Measurements from ENCODE around the gene PTPN23. TPM values are rescaled to one million over a fixed set of nuclear protein-coding genes. Genes with fewer than 3 reads are reported as not detected.
"Not testable (repeated sequence)": the region's sequence is repeated elsewhere in the genome, so short reads cannot be mapped to it uniquely, and the experiment has no call there.

PTPN23 gene
- total and polyA plus RNA-seq, 2 donors = 12.4 to 21.4 TPM

DNA sequence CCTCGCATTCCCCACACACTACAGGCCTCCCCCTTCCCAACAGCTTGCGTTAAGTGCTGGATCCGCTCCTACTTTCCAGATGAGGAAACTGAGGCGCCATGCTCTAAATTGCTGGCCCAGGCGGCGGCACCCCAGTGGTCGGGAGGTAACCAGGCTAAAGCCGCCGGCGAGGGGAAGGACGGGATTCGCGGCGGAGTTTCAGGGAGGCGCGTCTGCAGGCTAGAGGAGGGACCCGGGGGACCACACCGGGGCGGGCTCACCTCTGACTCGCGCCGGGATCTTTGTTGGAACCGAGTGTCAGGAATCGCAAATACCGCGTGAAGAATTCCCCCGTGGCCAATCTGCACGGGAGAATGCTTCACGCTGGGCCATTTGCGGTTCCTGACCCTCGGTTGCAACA is 24.6 kb upstream of the PTPN23 start:
- H3K4me3 ChIP-seq (ENCODE audit: low read depth, low read length) = no peak overlapping the region
- H3K4me1 ChIP-seq (ENCODE audit: insufficient read depth) = no peaks in the 10 kb centered on the region
- no peak for DNase-seq (ENCODE audit: extremely low spot score)
- no peak overlapping the region for H3K27ac ChIP-seq (ENCODE audit: low read depth)
- no peaks in the 10 kb centered on the region for H3K36me3 ChIP-seq (ENCODE audit: insufficient read depth)
- 95% methylated on average over 31 of the region's 31 CpGs for WGBS

DNA sequence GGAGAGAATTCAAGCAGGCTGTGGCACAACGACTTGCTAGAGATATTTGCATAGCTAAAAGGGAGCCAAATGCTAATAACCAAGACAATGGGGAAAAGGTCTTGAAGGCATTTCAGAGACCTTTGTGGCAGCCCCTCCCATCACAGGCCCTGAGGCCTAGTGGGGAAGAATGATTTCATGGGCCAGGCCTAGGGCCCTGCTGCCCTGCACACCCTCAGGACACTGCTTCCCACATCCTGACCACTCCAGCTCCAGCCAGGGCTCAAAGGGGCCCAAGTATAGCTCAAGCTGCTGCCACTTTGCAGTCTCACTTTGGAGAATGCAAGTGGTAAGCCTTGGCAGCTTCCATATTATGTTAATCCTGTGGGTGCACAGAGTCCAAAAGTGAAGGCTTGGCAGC is 21.5 kb upstream of the PTPN23 start:
- Histone ChIP-seq H3K27ac (ENCODE audit: low read depth) (no peak overlapping the region), H3K36me3 (ENCODE audit: insufficient read depth) (no peaks in the 10 kb centered on the region), H3K4me3 (ENCODE audit: low read depth, low read length) (no peak overlapping the region), H3K4me1 (ENCODE audit: insufficient read depth) (no peaks in the 10 kb centered on the region)
- 59% methylated on average over 1 of the region's 1 CpG for WGBS
- DNase-seq (ENCODE audit: extremely low spot score) = no peak

DNA sequence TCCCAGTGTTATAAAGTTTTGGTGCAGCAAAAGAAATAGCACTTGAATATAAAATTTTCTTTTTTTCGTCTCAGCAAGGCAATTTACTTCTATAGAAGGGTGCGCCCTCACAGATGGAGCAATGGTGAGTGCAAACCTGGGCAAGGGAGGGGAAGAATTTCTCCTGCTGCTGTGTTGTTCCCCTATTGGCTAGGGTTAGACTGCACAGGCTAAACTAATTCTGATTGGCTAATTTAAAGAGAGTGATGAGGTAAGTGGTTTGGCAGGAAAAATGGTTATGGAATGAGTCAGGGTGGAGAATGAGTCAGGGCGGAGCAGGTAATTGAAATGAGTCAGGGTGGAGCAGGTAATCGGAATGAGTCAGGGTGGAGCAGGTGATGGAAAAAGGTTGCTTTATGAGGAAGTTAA is 20.7 kb upstream of the PTPN23 start:
- 92% methylated on average over 4 of the region's 4 CpGs for WGBS
- not testable (repeated sequence) for H3K36me3 ChIP-seq (ENCODE audit: insufficient read depth); H3K4me1 ChIP-seq (ENCODE audit: insufficient read depth)

DNA sequence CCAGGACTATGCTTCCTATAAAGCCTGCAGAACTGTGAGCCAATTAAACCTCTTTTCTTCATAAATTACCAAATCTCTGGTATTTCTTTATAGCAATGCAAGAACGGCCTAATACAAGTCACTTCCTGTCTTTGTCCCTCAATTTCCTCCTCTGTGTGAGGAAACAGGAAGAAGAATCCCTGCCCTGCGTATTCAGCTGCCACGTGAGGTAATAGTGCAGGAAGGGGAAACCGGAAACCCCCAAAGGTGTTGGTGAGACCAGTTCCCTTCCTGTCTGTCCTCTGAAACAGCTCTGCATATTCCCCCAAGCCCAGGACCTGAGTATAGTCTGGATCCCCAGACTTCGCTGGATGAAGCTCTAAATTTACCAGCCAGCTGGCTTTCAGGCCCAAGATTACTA is 18.1 kb upstream of the PTPN23 start:
- H3K36me3 ChIP-seq (ENCODE audit: insufficient read depth) = no peaks in the 10 kb centered on the region
- WGBS = 75% methylated on average over 5 of the region's 5 CpGs
- H3K27ac ChIP-seq (ENCODE audit: low read depth) = no peak overlapping the region
- H3K4me3 ChIP-seq (ENCODE audit: low read depth, low read length) = no peak overlapping the region
- no peak for DNase-seq (ENCODE audit: extremely low spot score)
- H3K4me1 ChIP-seq (ENCODE audit: insufficient read depth) = no peaks in the 10 kb centered on the region

More for the DNA sequence above, 20.7 kb upstream of the PTPN23 start:
- DNase-seq (ENCODE audit: extremely low spot score); H3K4me3 ChIP-seq (ENCODE audit: low read depth, low read length); H3K27ac ChIP-seq (ENCODE audit: low read depth): not testable (repeated sequence)

DNA sequence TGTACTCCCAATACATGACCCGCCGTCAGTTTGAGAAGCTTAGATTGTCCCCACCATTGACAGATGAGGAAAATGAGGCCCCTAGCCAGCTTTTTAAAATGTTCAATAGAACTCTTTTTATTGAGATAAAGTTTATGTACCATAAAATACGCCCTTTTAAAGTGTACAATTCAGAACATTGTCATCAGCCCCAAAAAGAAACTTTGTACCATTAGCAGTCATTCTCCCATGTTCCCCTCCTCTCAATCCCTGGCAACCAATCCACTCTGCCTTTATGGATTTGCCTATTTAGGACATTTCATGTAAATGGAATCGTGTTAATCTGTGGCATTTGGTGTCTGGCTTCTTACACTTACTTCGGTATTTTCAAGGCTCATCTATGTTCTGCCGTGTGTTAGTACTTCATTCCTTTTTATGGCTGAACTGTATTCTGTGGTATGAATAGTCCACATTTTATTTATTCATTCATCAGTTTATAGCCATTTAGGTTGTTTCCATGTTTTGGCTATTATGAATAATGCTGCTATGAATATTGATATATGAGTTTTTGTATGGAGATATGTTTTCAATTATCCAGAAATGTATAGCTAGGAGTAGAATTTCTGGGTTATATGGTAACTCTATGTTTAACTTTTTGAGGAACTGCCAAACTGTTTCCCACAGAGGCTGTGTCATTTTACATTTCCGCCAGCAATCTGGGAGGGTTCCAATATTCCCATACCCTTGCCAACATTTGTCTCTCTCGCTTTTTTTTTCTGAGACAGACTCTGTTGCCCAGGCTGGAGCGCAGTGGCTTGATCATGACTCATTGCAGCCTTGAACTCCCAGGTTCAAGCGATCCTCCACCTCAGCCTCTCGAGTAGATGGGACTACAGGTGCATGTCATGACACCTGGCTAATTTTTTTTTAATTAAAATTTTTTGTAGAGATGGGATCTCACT is 15.3 kb upstream of the PTPN23 start:
- H3K4me3 ChIP-seq (ENCODE audit: low read depth, low read length) = no peak overlapping the region
- H3K36me3 ChIP-seq (ENCODE audit: insufficient read depth) = no peaks in the 10 kb centered on the region
- 41% methylated on average over 11 of the region's 11 CpGs for WGBS
- no peaks in the 10 kb centered on the region for H3K4me1 ChIP-seq (ENCODE audit: insufficient read depth)
- no peak overlapping the region for H3K27ac ChIP-seq (ENCODE audit: low read depth)
- DNase-seq (ENCODE audit: extremely low spot score) = no peak

DNA sequence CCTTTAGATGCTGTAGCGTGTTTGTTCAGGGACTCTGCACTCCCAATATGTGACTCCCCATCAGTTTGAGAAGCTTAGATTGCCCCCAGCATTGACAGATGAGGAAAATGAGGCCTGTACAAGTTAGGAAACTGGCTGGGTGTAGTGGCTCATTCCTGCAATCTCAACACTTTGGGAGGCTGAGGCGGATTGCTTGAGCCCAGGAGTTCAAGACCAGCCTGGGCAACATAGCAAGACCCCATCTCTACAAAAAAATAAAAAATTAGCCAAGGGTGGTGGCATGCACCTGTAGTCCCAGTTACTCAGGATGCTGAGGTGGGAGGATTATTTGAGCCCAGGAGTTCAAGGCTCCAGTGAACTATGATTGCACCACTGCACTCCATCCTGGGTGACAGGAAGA is 14.0 kb upstream of the PTPN23 start:
- WGBS = 97% methylated on average over 2 of the region's 2 CpGs

DNA sequence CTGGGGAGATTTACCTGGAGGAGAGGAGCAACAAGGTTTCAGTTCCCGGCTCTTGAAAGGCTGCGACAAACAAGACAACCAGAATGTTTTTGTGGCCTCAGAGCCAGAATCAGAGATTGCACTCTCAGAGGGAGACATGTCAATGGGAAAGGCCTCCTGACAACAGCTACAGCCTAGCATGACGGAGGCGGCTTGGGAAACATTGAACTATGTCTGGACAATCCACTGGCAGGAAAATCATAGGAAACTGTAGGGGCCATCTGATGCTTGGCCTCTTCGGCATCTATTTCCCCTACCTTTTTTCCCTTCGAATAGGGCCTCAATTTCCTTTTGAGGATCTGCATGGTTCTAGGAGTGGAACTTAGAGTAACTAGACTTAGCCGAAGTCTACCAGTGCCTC is 13.2 kb upstream of the PTPN23 start:
- DNase-seq (ENCODE audit: extremely low spot score) = no peak
- no peaks in the 10 kb centered on the region for H3K36me3 ChIP-seq (ENCODE audit: insufficient read depth)
- WGBS = 90% methylated on average over 7 of the region's 7 CpGs
- H3K4me3 ChIP-seq (ENCODE audit: low read depth, low read length) = no peak overlapping the region
- H3K27ac ChIP-seq (ENCODE audit: low read depth) = no peak overlapping the region
- no peaks in the 10 kb centered on the region for H3K4me1 ChIP-seq (ENCODE audit: insufficient read depth)

More for the DNA sequence above, 14.0 kb upstream of the PTPN23 start:
- Histone ChIP-seq H3K27ac (ENCODE audit: low read depth) (no peak overlapping the region), H3K4me3 (ENCODE audit: low read depth, low read length) (no peak overlapping the region), H3K4me1 (ENCODE audit: insufficient read depth) (no peaks in the 10 kb centered on the region), H3K36me3 (ENCODE audit: insufficient read depth) (no peaks in the 10 kb centered on the region)
- no peak for DNase-seq (ENCODE audit: extremely low spot score)

DNA sequence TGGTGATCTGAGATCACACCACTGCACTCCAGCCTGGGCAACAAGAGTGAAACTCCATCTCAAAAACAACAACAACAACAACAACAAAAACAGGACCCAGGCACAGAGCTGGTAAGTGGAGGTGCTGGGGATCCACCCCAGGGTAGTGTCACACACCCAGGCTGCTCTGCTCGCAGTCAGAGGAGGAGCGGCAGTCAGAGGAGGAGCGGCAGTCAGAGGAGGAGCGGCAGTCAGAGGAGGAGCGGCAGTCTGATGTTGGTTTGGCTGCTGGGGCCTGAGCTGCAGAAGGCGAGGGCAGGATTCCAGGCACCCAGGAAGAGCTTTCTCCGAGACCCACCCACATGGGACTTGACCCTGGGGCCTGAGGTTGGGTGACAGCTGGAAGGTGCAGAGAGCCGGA is 10.8 kb upstream of the PTPN23 start:
- not testable (repeated sequence) for H3K27ac ChIP-seq (ENCODE audit: low read depth); H3K4me1 ChIP-seq (ENCODE audit: insufficient read depth); H3K4me3 ChIP-seq (ENCODE audit: low read depth, low read length); DNase-seq (ENCODE audit: extremely low spot score); H3K36me3 ChIP-seq (ENCODE audit: insufficient read depth)
- 87% methylated on average over 8 of the region's 8 CpGs for WGBS

DNA sequence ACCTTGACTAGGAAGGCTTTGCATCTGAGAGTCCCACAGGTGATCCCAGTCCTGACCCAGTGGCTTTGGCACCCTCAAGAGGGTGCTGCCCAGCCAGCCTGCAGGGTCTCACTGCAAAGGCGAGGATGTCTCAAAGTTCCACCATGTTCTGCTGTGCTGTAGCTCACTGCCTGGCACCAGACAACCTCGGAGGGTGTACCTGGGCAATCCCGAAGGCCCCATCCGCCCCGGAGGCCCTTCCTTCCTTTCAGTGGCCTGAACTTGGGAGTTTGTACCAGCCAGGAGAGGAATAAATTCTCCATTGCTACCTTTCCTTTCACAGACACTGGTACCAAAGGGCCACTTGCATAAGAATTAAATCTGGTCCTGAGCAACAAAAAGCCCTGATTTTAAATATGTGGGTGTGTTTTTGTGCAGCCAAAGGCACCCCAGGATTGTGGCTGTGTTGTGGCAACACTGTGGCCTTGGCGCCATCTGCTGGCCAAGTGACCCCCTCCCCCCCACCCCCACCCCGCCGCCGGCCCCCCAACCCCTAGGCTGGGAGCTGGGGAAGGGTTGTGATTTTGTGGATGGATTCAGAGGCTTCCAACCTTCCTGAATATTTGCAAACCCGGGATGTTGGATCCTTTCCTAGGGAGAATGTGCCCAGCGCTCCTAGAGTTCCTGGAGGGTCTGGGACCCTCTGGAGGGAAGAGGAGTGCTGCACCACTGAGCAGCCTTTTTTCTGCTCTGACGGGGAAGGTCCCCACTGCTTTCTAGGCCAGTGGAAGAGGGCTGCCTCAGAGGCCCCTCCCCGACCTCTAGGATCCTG is 9.7 kb upstream of the PTPN23 start:
- no peaks in the 10 kb centered on the region for H3K4me1 ChIP-seq (ENCODE audit: insufficient read depth)
- whole genome bisulfite sequencing = 34% methylated on average over 13 of the region's 13 CpGs
- H3K27ac ChIP-seq (ENCODE audit: low read depth) = no peak overlapping the region
- no peak for DNase-seq (ENCODE audit: extremely low spot score)
- H3K36me3 ChIP-seq (ENCODE audit: insufficient read depth) = no peaks in the 10 kb centered on the region
- H3K4me3 ChIP-seq (ENCODE audit: low read depth, low read length) = no peak overlapping the region

DNA sequence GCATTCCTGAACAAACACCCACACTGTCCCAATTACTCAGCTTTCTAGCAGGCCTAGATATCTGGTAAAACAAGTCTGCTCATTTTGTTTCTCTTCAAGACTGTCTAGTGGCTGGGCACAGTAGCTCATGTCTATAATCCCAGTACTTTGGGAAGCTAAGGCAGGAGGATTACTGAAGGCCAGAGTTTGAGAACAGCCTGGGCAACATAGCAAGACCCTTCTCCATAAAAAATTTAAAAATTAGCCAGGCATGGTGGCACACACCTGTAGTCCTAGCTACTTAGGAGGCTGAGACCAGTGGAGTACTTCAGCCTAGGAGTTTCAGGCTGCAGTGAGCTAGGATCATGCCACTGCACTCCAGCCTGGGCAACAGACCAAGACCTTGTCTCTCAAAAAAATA is 6.2 kb upstream of the PTPN23 start:
- DNase-seq (ENCODE audit: extremely low spot score) = no peak
- Histone ChIP-seq H3K27ac (ENCODE audit: low read depth) (no peak overlapping the region), H3K36me3 (ENCODE audit: insufficient read depth) (no peaks in the 10 kb centered on the region), H3K4me1 (ENCODE audit: insufficient read depth) (peaks cover 1% of the 10 kb centered on the region), H3K4me3 (ENCODE audit: low read depth, low read length) (no peak overlapping the region)

DNA sequence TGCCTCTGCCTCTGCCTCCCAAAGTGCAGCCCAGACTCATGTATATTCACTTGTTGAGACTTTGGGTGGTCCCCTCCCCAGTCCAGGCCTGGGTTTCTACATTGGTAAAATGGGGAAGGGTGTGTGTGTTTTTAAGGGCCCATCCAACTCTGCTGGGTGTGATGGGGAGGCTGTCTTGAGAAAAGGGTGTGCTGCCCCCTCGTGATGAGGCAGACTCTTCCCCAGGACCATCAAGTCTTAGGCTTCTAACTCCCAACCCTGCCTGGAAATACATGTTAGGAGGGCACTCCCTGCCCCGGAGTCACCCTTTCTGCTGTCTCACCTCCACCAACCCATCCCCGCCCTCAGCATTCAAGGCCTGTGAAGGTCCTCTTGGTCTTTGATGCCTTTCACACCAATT is 4.4 kb upstream of the PTPN23 start:
- 76% methylated on average over 3 of the region's 3 CpGs for WGBS

DNA sequence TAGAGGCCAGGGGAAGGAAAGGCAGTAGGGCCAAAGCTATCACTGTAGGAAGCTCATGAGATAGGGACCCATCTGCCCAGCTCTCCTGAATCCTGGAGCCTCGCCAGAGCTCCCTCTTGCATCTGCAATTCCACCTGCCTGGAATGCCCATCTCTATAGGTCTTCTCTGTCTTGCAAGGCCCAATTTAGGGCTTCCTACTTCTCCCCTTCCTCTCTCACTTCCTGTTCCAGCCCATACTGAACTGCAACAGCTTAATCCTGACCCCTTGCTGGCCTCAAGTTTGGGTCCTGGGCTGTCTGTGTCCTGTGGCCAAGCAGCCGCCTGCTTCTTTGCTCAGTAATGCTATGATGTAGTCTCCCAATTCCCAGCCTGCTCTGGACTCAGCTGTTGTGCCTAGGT is 3.6 kb upstream of the PTPN23 start:
- Histone ChIP-seq H3K27ac (ENCODE audit: low read depth) (no peak overlapping the region), H3K4me3 (ENCODE audit: low read depth, low read length) (no peak overlapping the region), H3K36me3 (ENCODE audit: insufficient read depth) (no peaks in the 10 kb centered on the region), H3K4me1 (ENCODE audit: insufficient read depth) (peaks cover 1% of the 10 kb centered on the region)
- 82% methylated on average over 2 of the region's 2 CpGs for WGBS
- DNase-seq (ENCODE audit: extremely low spot score) = no peak

More for the DNA sequence above, 4.4 kb upstream of the PTPN23 start:
- no peak overlapping the region for H3K4me3 ChIP-seq (ENCODE audit: low read depth, low read length)
- DNase-seq (ENCODE audit: extremely low spot score) = no peak
- no peaks in the 10 kb centered on the region for H3K36me3 ChIP-seq (ENCODE audit: insufficient read depth)
- no peak overlapping the region for H3K27ac ChIP-seq (ENCODE audit: low read depth)
- H3K4me1 ChIP-seq (ENCODE audit: insufficient read depth) = peaks cover 1% of the 10 kb centered on the region

DNA sequence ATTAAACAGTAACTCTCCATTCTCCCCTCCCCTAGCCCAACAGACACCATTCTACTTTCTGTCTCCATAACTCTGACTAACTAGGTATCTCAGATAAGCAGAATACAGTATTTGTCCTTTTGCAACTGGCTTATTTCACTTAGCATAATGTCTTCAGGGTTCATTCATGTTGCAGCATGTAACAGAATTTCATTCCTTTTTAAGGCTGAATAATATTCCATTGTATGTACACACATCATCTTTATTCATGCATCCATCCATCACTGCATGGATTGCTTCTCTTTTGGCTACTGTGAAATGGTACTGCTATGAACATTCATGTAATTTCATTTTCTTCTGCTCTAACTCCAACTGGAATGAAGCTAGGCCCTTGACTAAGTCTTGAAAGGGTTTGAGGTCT is 2.0 kb upstream of the PTPN23 start:
- Histone ChIP-seq H3K36me3 (ENCODE audit: insufficient read depth) (no peaks in the 10 kb centered on the region), H3K4me1 (ENCODE audit: insufficient read depth) (peaks cover 1% of the 10 kb centered on the region), H3K27ac (ENCODE audit: low read depth) (no peak overlapping the region), H3K4me3 (ENCODE audit: low read depth, low read length) (no peak overlapping the region)
- DNase-seq (ENCODE audit: extremely low spot score) = no peak

DNA sequence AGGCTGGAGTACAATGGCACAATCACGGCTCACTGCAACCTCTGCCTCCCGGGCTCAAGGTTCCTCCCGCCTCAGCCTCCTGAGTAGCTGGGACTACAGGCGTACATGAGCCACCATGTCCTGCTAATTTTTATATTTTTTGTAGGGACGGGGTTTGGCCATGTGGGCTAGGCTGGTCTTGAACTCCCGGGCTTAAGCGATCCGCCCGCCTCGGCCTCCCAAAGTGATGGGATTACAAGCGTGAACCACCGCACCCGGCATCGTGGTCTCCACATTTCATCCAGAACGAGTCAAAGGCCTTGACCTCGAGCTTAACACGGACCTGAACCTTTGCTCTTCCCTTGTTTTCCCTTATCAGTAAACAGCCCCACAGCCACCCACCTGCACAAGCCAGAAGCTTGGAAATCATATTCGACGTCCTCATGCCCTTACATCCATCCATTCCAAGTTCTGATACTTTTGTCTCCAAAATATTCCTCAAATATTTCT is 1.4 kb upstream of the PTPN23 start:
- H3K36me3 ChIP-seq (ENCODE audit: insufficient read depth) = no peaks in the 10 kb centered on the region
- H3K4me3 ChIP-seq (ENCODE audit: low read depth, low read length) = peak overlapping the region; percentile 85
- H3K4me1 ChIP-seq (ENCODE audit: insufficient read depth) = peaks cover 1% of the 10 kb centered on the region
- 91% methylated on average over 19 of the region's 19 CpGs for WGBS
- no peak for DNase-seq (ENCODE audit: extremely low spot score)
- no peak overlapping the region for H3K27ac ChIP-seq (ENCODE audit: low read depth)
